22Rv1 (cell line): ENCODE results near the gene LRMDA.

Experiments used
- ZFX ChIP-seq: fragments of 450-650 bp; IDR thresholded peaks from 2 replicates; pipeline ENCODE4 v1.6.1; 2017; ENCODE audit warnings: antibody characterized with exemption, borderline replicate concordance
- TF ChIP-seq, protein P1 (sequence below): fragments of 450-650 bp; IDR thresholded peaks from 2 replicates; pipeline ENCODE4 v1.5.1; 2017; ENCODE audit warnings: mild to moderate bottlenecking

DNA sequence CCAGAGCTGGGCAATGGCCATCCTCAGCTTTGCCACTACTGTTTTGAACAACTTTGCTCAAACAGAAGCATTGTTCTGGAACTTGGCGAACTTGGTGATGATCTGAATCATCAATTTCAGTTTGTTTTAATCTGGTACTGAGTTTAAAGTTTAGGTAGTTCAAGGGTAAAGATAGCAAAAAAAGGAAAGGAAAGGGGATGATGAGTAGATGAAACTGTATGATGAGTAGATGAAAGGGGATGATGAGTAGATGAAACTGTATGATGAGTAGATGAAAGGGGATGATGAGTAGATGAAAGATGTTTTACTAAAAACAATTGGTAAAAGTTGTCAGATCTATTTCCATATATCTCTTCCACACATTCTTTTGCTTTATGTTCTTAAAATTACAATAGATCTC lies 737.0 kb downstream of the LRMDA start:
- TF ChIP-seq, protein P1, sequence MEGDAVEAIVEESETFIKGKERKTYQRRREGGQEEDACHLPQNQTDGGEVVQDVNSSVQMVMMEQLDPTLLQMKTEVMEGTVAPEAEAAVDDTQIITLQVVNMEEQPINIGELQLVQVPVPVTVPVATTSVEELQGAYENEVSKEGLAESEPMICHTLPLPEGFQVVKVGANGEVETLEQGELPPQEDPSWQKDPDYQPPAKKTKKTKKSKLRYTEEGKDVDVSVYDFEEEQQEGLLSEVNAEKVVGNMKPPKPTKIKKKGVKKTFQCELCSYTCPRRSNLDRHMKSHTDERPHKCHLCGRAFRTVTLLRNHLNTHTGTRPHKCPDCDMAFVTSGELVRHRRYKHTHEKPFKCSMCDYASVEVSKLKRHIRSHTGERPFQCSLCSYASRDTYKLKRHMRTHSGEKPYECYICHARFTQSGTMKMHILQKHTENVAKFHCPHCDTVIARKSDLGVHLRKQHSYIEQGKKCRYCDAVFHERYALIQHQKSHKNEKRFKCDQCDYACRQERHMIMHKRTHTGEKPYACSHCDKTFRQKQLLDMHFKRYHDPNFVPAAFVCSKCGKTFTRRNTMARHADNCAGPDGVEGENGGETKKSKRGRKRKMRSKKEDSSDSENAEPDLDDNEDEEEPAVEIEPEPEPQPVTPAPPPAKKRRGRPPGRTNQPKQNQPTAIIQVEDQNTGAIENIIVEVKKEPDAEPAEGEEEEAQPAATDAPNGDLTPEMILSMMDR: no peak
- no peak for TF ChIP-seq ZFX
